Right cardiac atrium (tissue), 5 donors: ENCODE results near the gene NAIF1. TPM values are rescaled to one million over a fixed set of nuclear protein-coding genes. Genes with fewer than 3 reads are reported as not detected.

ENCODE experiments used
- ATAC-seq, 2 donors: fragments of 200-7000 bp; cut with Tn5 transposase; one replicate each; pipeline versions ENCODE4 v1.8.0 to v1.9.1; 2020; ENCODE audit warnings: moderate library complexity in 2 of 2, mild to moderate bottlenecking in 1 of 2
- DNase-seq, 3 donors: peaks; one replicate each; pipeline ENCODE4 v3.0.0-alpha.2; 2020
- H3K27ac ChIP-seq: one replicate; pipeline ENCODE4 v1.5.1; 2013; ENCODE audit warnings: mild to moderate bottlenecking, low read length, control low read depth, moderate library complexity
- H3K27me3 ChIP-seq: one replicate; pipeline ENCODE4 v1.6.1; 2013; ENCODE audit not compliant: control insufficient read depth, insufficient read depth
- H3K4me1 ChIP-seq: one replicate; pipeline ENCODE4 v1.6.1; 2013; ENCODE audit warnings: low read length; ENCODE audit not compliant: control insufficient read depth, insufficient read depth
- H3K4me3 ChIP-seq: one replicate; pipeline ENCODE4 v1.5.1; 2013; ENCODE audit warnings: low read length, control low read depth
- H3K9me3 ChIP-seq: one replicate; pipeline ENCODE4 v1.6.1; 2013; ENCODE audit warnings: low read length; ENCODE audit not compliant: control insufficient read depth
- WGBS: extraction: QIAGEN DNeasy Blood & Tissue Kit; methylation state at CpG from one replicate; pipeline ENCODE4 v1.1.7; 2013; 5-methylcytosine and 5-hydroxymethylcytosine counted together
- intact Hi-C, 4 donors: fragments of 100-400 bp; cut with DNase I; formaldehyde crosslinking; loops; one replicate each; pipeline versions ENCODE4 v1.11.0 to v1.14.0; 2022 to 2023
- polyA plus RNA-seq: library from polyadenylated mRNA; stranded (reverse); fragments of 200-250 nt; gene quantifications from one replicate; pipeline ENCODE4 v1.2.3, GENCODE V29; 2013
- total RNA-seq, 4 donors: library from RNA; stranded (reverse); fragmentation: NEBNext Ultra II Directional; extraction: Animal tissue kit (Norgen Biotek cat#: 25700); gene quantifications; one replicate each; pipeline ENCODE4 v1.2.1, GENCODE V29; 2021
- donor health status: healthy with polysubstance abuse.
- donor health status: DM: no; HTN: yes; CAD: no.
- donor health status: DM: no; HTN: no; CAD: no.
- donor health status: DM: no; HTN: yes; CAD: no; lungs with severe emphysema.
- donor health status: DM: yes; HTN: yes; CAD: no.

The NAIF1 gene
- total and polyA plus RNA-seq, 5 donors = 5.0 to 8.7 (median 6.1) TPM

GRCh38 chr9:128108269-128109049, 41.3 kb upstream of the NAIF1 start:
- Histone ChIP-seq H3K27ac (no peak overlapping the region), H3K4me1 (no peaks in the 10 kb centered on the region), H3K9me3 (no peaks in the 10 kb centered on the region), H3K27me3 (no peaks in the 10 kb centered on the region), H3K4me3 (no peak overlapping the region)
- intact Hi-C loops = no loop called here
- no peak for ATAC-seq
- WGBS = 81% methylated on average over 15 of the region's 15 CpGs
- DNase-seq = no peak

GRCh38 chr9:128107468-128108268, 40.5 kb upstream of the NAIF1 start:
- H3K4me3 ChIP-seq = no peak overlapping the region
- intact Hi-C loops = no loop called here
- DNase-seq (peak in 2 of 3 donors; percentile 4 to 47), ATAC-seq (peak in 1 of 2 donors; percentile 2)
- H3K27ac ChIP-seq = no peak overlapping the region
- no peaks in the 10 kb centered on the region for H3K4me1 ChIP-seq
- no peaks in the 10 kb centered on the region for H3K27me3 ChIP-seq
- 80% methylated on average over 18 of the region's 18 CpGs for WGBS
- H3K9me3 ChIP-seq = no peaks in the 10 kb centered on the region

- no peaks in the 10 kb centered on the region for H3K9me3 ChIP-seq
- H3K27ac ChIP-seq = no peak overlapping the region
- intact Hi-C loops = no loop called here
- no peak overlapping the region for H3K4me3 ChIP-seq
- peaks cover 2% of the 10 kb centered on the region for H3K4me1 ChIP-seq
- 95% methylated on average over 23 of the region's 23 CpGs for WGBS
- no peaks in the 10 kb centered on the region for H3K27me3 ChIP-seq
- peak in 1 of 3 donors; percentile 48 for DNase-seq
- ATAC-seq = peak; percentile 2 to 17
These were observed 39.9 kb upstream of the NAIF1 start for GRCh38 chr9:128106940-128107467.

GRCh38 chr9:128106181-128106939, 39.2 kb upstream of the NAIF1 start:
- intact Hi-C loops = no loop called here
- no peak for ATAC-seq

GRCh38 chr9:128105538-128106175, 38.5 kb upstream of the NAIF1 start:
- intact Hi-C loops = no loop called here
- no peak overlapping the region for H3K27ac ChIP-seq
- WGBS = 90% methylated on average over 21 of the region's 21 CpGs
- no peak for ATAC-seq
- H3K4me3 ChIP-seq = no peak overlapping the region
- H3K27me3 ChIP-seq = no peaks in the 10 kb centered on the region
- peaks cover 6% of the 10 kb centered on the region for H3K4me1 ChIP-seq
- H3K9me3 ChIP-seq = no peaks in the 10 kb centered on the region
- DNase-seq = peak in 1 of 3 donors; percentile 42

More at GRCh38 chr9:128106181-128106939, 39.2 kb upstream of the NAIF1 start:
- no peak overlapping the region for H3K27ac ChIP-seq
- no peaks in the 10 kb centered on the region for H3K27me3 ChIP-seq
- peak in 1 of 3 donors; percentile 51 for DNase-seq
- peaks cover 3% of the 10 kb centered on the region for H3K4me1 ChIP-seq
- 94% methylated on average over 23 of the region's 23 CpGs for WGBS
- H3K9me3 ChIP-seq = no peaks in the 10 kb centered on the region
- H3K4me3 ChIP-seq = no peak overlapping the region

GRCh38 chr9:128104171-128104618, 37.1 kb upstream of the NAIF1 start:
- no peak overlapping the region for H3K27ac ChIP-seq
- no peak for DNase-seq
- intact Hi-C loops = no loop called here
- H3K4me1 ChIP-seq = peaks cover 19% of the 10 kb centered on the region
- ATAC-seq = no peak
- 75% methylated on average over 6 of the region's 6 CpGs for WGBS
- H3K27me3 ChIP-seq = no peaks in the 10 kb centered on the region
- no peak overlapping the region for H3K4me3 ChIP-seq
- H3K9me3 ChIP-seq = no peaks in the 10 kb centered on the region

GRCh38 chr9:128103589-128103962, 36.5 kb upstream of the NAIF1 start:
- no peak overlapping the region for H3K4me3 ChIP-seq
- 76% methylated on average over 8 of the region's 8 CpGs for WGBS
- ATAC-seq = no peak
- peaks cover 21% of the 10 kb centered on the region for H3K4me1 ChIP-seq
- intact Hi-C loops = no loop called here
- H3K27ac ChIP-seq = peak overlapping the region; percentile 24
- H3K9me3 ChIP-seq = no peaks in the 10 kb centered on the region
- DNase-seq = no peak
- no peaks in the 10 kb centered on the region for H3K27me3 ChIP-seq

- no peak for ATAC-seq
- Histone ChIP-seq H3K4me1 (peaks cover 22% of the 10 kb centered on the region), H3K27me3 (no peaks in the 10 kb centered on the region), H3K4me3 (no peak overlapping the region), H3K27ac (peak overlapping the region; percentile 24), H3K9me3 (no peaks in the 10 kb centered on the region)
- whole genome bisulfite sequencing = 88% methylated on average over 23 of the region's 23 CpGs
- intact Hi-C loops = no loop called here
- DNase-seq = no peak
These were observed 35.9 kb upstream of the NAIF1 start for GRCh38 chr9:128102861-128103588.

- H3K4me3 ChIP-seq = no peak overlapping the region
- H3K9me3 ChIP-seq = no peaks in the 10 kb centered on the region
- peaks cover 26% of the 10 kb centered on the region for H3K4me1 ChIP-seq
- ATAC-seq (no peak), DNase-seq (no peak)
- intact Hi-C loops = no loop called here
- no peak overlapping the region for H3K27ac ChIP-seq
- 84% methylated on average over 13 of the region's 13 CpGs for WGBS
- no peaks in the 10 kb centered on the region for H3K27me3 ChIP-seq
These were observed 35.1 kb upstream of the NAIF1 start for GRCh38 chr9:128102196-128102595.

- Histone ChIP-seq H3K27ac (peak overlapping the region; percentile 21), H3K27me3 (no peaks in the 10 kb centered on the region), H3K4me1 (peaks cover 27% of the 10 kb centered on the region), H3K4me3 (no peak overlapping the region), H3K9me3 (no peaks in the 10 kb centered on the region)
- intact Hi-C loops = no loop called here
- ATAC-seq = peak in 1 of 2 donors; percentile 35
- WGBS = 58% methylated on average over 20 of the region's 20 CpGs
- peak; percentile 78 to 86 (median 81) for DNase-seq
These were observed 34.6 kb upstream of the NAIF1 start for GRCh38 chr9:128101690-128102089.
